ENCODE data around the gene AMN. TPM values are rescaled to one million over a fixed set of nuclear protein-coding genes. Genes with fewer than 3 reads are reported as not detected.

The AMN gene
- total RNA-seq, 2 experiments from 2014 or later: 2.6 to 2.8 TPM

GRCh38 chr14:102947321-102948103 is 25.0 kb downstream of the AMN start:
- no peaks in the 10 kb centered on the region for H3K36me3 ChIP-seq (ENCODE audit: insufficient read depth, low read length)
- Mint-ChIP-seq H3K9me3 (no peaks in the 10 kb centered on the region), H3K36me3 (ENCODE audit: low read depth) (peaks cover 4% of the 10 kb centered on the region), H3K4me1 (ENCODE audit: low read depth) (peaks cover 28% of the 10 kb centered on the region), H3K27ac (peak overlapping the region; percentile 74), H3K27me3 (no peaks in the 10 kb centered on the region), H3K4me3 (peak overlapping the region; percentile 67)
- H3K4me3 ChIP-seq (ENCODE audit: low read length): no peak overlapping the region
- no peak for TF ChIP-seq CTCF (IDR thresholded peaks at IDR 0.05)
- H3K4me1 ChIP-seq (ENCODE audit: insufficient read depth, low read length): peaks cover 38% of the 10 kb centered on the region
- H3K27me3 ChIP-seq (ENCODE audit: control insufficient read depth in 1 of 2, insufficient read depth in 2 of 2, low read length in 2 of 2): no peaks in the 10 kb centered on the region
- intact Hi-C loops (cut with DNase I, micrococcal nuclease): no loop called here
- POLR2A ChIA-PET: interaction anchor here (0.9 to 1.2 kb wide), 2 partner anchors 19 to 23 kb away, joined by 3 to 6 read pairs; no protein-coding TSS in a partner anchor
- ATAC-seq (ENCODE audit: poor library complexity) (no peak), DNase-seq (no peak)
- no peaks in the 10 kb centered on the region for H3K9me3 ChIP-seq (ENCODE audit: control insufficient read depth in 1 of 2, insufficient read depth in 1 of 2, low read length in 2 of 2)
- H3K27ac ChIP-seq (ENCODE audit: low read depth in 1 of 2, low read length in 2 of 2): no peak overlapping the region
- CTCF ChIA-PET: no interaction called here

- no peaks in the 10 kb centered on the region for H3K27me3 Mint-ChIP-seq
- no peak for TF ChIP-seq CTCF (IDR thresholded peaks at IDR 0.05)
- H3K4me1 Mint-ChIP-seq (ENCODE audit: low read depth): peaks cover 28% of the 10 kb centered on the region
- POLR2A ChIA-PET: interaction anchor here (1.4 to 1.9 kb wide), 3 partner anchors 21 to 174 kb away, joined by 4 to 8 read pairs (median 6); no protein-coding TSS in a partner anchor
- H3K36me3 Mint-ChIP-seq (ENCODE audit: low read depth): peaks cover 2% of the 10 kb centered on the region
- H3K4me3 Mint-ChIP-seq: peak overlapping the region; percentile 34
- intact Hi-C loops (cut with DNase I, micrococcal nuclease): no loop called here
- H3K9me3 Mint-ChIP-seq: no peaks in the 10 kb centered on the region
- CTCF ChIA-PET: no interaction called here
- no peak for DNase-seq
- no peak overlapping the region for H3K4me3 ChIP-seq (ENCODE audit: low read length)
- no peaks in the 10 kb centered on the region for H3K36me3 ChIP-seq (ENCODE audit: insufficient read depth, low read length)
- ATAC-seq (ENCODE audit: poor library complexity): no peak
- H3K27ac Mint-ChIP-seq: peak overlapping the region; percentile 76
- H3K27ac ChIP-seq (ENCODE audit: low read depth in 1 of 2, low read length in 2 of 2): peak overlapping the region in 1 of 2 donors; percentile 13
- H3K9me3 ChIP-seq (ENCODE audit: control insufficient read depth in 1 of 2, insufficient read depth in 1 of 2, low read length in 2 of 2): no peaks in the 10 kb centered on the region
- no peaks in the 10 kb centered on the region for H3K27me3 ChIP-seq (ENCODE audit: control insufficient read depth in 1 of 2, insufficient read depth in 2 of 2, low read length in 2 of 2)
- peaks cover 38% of the 10 kb centered on the region for H3K4me1 ChIP-seq (ENCODE audit: insufficient read depth, low read length)
Observed at GRCh38 chr14:102948698-102949061, 26.2 kb downstream of the AMN start.

- Mint-ChIP-seq H3K4me3 (peak overlapping the region; percentile 34), H3K9me3 (no peaks in the 10 kb centered on the region), H3K27me3 (no peaks in the 10 kb centered on the region), H3K4me1 (ENCODE audit: low read depth) (peaks cover 28% of the 10 kb centered on the region), H3K36me3 (ENCODE audit: low read depth) (no peaks in the 10 kb centered on the region), H3K27ac (peak overlapping the region; percentile 76)
- no peaks in the 10 kb centered on the region for H3K36me3 ChIP-seq (ENCODE audit: insufficient read depth, low read length)
- ChIA-PET CTCF (no interaction called here), POLR2A (interaction anchor here (1.0 to 1.9 kb wide), 4 partner anchors 21 to 255 kb away, joined by 3 to 8 read pairs (median 5); no protein-coding TSS in a partner anchor)
- intact Hi-C loops (cut with DNase I, micrococcal nuclease): no loop called here
- ATAC-seq (ENCODE audit: poor library complexity) (peak; percentile 83), DNase-seq (peak in 12 of 14 experiments; percentile 30 to 68 (median 48))
- H3K27ac ChIP-seq (ENCODE audit: low read depth in 1 of 2, low read length in 2 of 2): peak overlapping the region in 1 of 2 donors; percentile 13
- no peaks in the 10 kb centered on the region for H3K27me3 ChIP-seq (ENCODE audit: control insufficient read depth in 1 of 2, insufficient read depth in 2 of 2, low read length in 2 of 2)
- no peak for TF ChIP-seq CTCF (IDR thresholded peaks at IDR 0.05)
- no peak overlapping the region for H3K4me3 ChIP-seq (ENCODE audit: low read length)
- H3K9me3 ChIP-seq (ENCODE audit: control insufficient read depth in 1 of 2, insufficient read depth in 1 of 2, low read length in 2 of 2): no peaks in the 10 kb centered on the region
- H3K4me1 ChIP-seq (ENCODE audit: insufficient read depth, low read length): peaks cover 38% of the 10 kb centered on the region
Observed at GRCh38 chr14:102949062-102949800, 26.8 kb downstream of the AMN start.

All from CD4-positive, alpha-beta T cell (primary cell).